ENCODE measurements around the gene ECM2. TPM values are rescaled to one million over a fixed set of nuclear protein-coding genes. Genes with fewer than 3 reads are reported as not detected.

ECM2 gene
- total RNA-seq, 1 donor from 2014 or later: not detected

DNA sequence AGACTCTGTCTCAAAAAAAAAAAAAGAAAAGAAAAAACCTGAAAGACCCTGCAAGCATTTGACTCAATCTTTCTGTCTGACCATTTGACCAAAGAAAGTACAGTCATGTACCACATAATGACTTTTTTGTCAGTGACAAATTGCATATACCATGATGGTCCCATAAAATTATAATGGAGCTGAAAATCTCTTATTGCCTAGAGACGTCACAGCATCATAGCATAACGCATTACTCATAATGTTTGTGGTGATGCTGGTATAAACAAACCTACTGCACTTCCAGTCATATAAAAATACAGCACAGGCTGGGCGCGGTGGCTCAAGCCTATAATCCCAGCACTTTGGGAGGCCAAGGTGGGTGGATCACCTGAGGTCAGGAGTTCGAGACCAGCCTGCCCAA is 10.5 kb downstream of the ECM2 start:
- no peak for DNase-seq (ENCODE audit: low read depth, low spot score)
- H3K27ac Mint-ChIP-seq (ENCODE audit: unreplicated experiment): no peak overlapping the region
- H3K36me3 Mint-ChIP-seq (ENCODE audit: low read depth): no peaks in the 10 kb centered on the region
- TF ChIP-seq, protein P1, sequence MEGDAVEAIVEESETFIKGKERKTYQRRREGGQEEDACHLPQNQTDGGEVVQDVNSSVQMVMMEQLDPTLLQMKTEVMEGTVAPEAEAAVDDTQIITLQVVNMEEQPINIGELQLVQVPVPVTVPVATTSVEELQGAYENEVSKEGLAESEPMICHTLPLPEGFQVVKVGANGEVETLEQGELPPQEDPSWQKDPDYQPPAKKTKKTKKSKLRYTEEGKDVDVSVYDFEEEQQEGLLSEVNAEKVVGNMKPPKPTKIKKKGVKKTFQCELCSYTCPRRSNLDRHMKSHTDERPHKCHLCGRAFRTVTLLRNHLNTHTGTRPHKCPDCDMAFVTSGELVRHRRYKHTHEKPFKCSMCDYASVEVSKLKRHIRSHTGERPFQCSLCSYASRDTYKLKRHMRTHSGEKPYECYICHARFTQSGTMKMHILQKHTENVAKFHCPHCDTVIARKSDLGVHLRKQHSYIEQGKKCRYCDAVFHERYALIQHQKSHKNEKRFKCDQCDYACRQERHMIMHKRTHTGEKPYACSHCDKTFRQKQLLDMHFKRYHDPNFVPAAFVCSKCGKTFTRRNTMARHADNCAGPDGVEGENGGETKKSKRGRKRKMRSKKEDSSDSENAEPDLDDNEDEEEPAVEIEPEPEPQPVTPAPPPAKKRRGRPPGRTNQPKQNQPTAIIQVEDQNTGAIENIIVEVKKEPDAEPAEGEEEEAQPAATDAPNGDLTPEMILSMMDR (conservative IDR thresholded peaks at IDR 0.05): no peak
- H3K4me3 Mint-ChIP-seq: no peak overlapping the region
- H3K9me3 Mint-ChIP-seq: no peaks in the 10 kb centered on the region
- H3K27me3 Mint-ChIP-seq (ENCODE audit: low read depth): no peaks in the 10 kb centered on the region
- peaks cover 4% of the 10 kb centered on the region for H3K4me1 Mint-ChIP-seq

DNA sequence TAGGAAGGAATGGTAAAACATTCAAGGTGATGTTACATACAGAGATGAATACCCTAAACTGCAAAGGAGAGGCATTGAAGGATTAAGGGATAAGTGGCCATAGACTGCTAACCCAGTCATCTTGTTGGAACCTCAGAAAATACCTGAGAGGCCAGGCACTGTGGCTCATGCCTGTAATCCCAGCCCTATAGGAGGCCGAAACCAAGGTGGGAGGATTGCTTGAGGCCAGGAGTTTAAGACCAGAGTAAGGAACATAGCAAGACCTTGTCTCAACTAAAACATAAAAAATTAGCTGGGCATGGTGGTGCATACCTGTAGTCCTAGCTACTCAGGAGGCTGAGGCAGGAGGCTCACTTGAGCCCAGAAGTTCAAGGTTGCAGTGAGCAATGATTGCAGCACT is 10.9 kb downstream of the ECM2 start:
- TF ChIP-seq, protein P1 (conservative IDR thresholded peaks at IDR 0.05): no peak
- H3K36me3 Mint-ChIP-seq (ENCODE audit: low read depth): no peaks in the 10 kb centered on the region
- no peak overlapping the region for H3K27ac Mint-ChIP-seq (ENCODE audit: unreplicated experiment)
- no peak overlapping the region for H3K4me3 Mint-ChIP-seq
- no peak for DNase-seq (ENCODE audit: low read depth, low spot score)
- peaks cover 4% of the 10 kb centered on the region for H3K4me1 Mint-ChIP-seq
- no peaks in the 10 kb centered on the region for H3K27me3 Mint-ChIP-seq (ENCODE audit: low read depth)
- H3K9me3 Mint-ChIP-seq: no peaks in the 10 kb centered on the region

- peaks cover 4% of the 10 kb centered on the region for H3K4me1 Mint-ChIP-seq
- TF ChIP-seq, protein P1 (conservative IDR thresholded peaks at IDR 0.05): no peak
- peaks cover 3% of the 10 kb centered on the region for H3K9me3 Mint-ChIP-seq
- no peaks in the 10 kb centered on the region for H3K36me3 Mint-ChIP-seq (ENCODE audit: low read depth)
- H3K27ac Mint-ChIP-seq (ENCODE audit: unreplicated experiment): no peak overlapping the region
- DNase-seq (ENCODE audit: low read depth, low spot score): no peak
- H3K27me3 Mint-ChIP-seq (ENCODE audit: low read depth): no peaks in the 10 kb centered on the region
- no peak overlapping the region for H3K4me3 Mint-ChIP-seq
These were observed 12.5 kb downstream of the ECM2 start for GRCh38 chr9:92522983-92523970.

GRCh38 chr9:92520837-92521236 is 15.0 kb downstream of the ECM2 start:
- H3K27ac Mint-ChIP-seq (ENCODE audit: unreplicated experiment): no peak overlapping the region
- TF ChIP-seq, protein P1 (conservative IDR thresholded peaks at IDR 0.05): no peak
- no peak overlapping the region for H3K4me3 Mint-ChIP-seq
- peaks cover 3% of the 10 kb centered on the region for H3K9me3 Mint-ChIP-seq
- H3K36me3 Mint-ChIP-seq (ENCODE audit: low read depth): no peaks in the 10 kb centered on the region
- H3K27me3 Mint-ChIP-seq (ENCODE audit: low read depth): no peaks in the 10 kb centered on the region
- H3K4me1 Mint-ChIP-seq: peaks cover 10% of the 10 kb centered on the region
- DNase-seq (ENCODE audit: low read depth, low spot score): no peak

- TF ChIP-seq, protein P1 (conservative IDR thresholded peaks at IDR 0.05): no peak
- H3K27ac Mint-ChIP-seq (ENCODE audit: unreplicated experiment): no peak overlapping the region
These were observed 17.6 kb downstream of the ECM2 start for GRCh38 chr9:92518199-92518598.

More at GRCh38 chr9:92518199-92518598, 17.6 kb downstream of the ECM2 start:
- peaks cover 3% of the 10 kb centered on the region for H3K9me3 Mint-ChIP-seq
- no peaks in the 10 kb centered on the region for H3K27me3 Mint-ChIP-seq (ENCODE audit: low read depth)
- no peak overlapping the region for H3K4me3 Mint-ChIP-seq
- H3K36me3 Mint-ChIP-seq (ENCODE audit: low read depth): no peaks in the 10 kb centered on the region
- DNase-seq (ENCODE audit: low read depth, low spot score): no peak
- H3K4me1 Mint-ChIP-seq: peaks cover 10% of the 10 kb centered on the region

All from neural crest cell (in vitro differentiated cells).